ENCODE measurements around the gene LRRC4B.

The LRRC4B gene

DNA sequence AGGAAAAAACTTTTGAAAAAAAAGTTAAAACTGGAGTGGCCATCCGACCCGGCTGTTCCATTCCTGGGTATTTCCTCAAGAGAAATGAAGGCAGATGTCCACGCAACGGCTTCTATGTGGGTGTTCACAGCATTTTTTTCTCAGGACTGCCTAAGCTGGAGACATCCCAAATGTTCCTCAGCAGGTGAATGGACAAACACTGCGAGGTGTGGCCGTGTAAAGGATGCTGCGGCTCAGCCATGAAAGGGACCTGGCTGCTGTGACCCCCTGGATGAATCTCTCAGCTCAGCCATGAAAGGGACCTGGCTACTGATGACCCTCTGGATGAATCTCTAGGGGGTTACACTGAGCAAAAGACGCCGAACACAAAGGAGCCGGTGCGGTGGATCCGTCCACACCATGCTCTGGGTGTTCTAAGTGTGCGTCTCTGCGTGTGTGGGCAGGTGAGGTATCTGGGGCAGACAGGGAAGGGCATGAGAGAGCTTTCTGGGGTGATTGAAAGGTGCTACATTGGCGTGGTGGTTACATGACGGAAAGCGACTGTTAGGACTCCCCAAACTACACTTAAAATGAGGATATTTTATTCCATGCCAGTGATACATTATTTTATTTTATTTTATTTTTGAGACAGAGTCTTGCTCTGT is 47.3 kb downstream of the LRRC4B start:
- DNase-seq: no peak

DNA sequence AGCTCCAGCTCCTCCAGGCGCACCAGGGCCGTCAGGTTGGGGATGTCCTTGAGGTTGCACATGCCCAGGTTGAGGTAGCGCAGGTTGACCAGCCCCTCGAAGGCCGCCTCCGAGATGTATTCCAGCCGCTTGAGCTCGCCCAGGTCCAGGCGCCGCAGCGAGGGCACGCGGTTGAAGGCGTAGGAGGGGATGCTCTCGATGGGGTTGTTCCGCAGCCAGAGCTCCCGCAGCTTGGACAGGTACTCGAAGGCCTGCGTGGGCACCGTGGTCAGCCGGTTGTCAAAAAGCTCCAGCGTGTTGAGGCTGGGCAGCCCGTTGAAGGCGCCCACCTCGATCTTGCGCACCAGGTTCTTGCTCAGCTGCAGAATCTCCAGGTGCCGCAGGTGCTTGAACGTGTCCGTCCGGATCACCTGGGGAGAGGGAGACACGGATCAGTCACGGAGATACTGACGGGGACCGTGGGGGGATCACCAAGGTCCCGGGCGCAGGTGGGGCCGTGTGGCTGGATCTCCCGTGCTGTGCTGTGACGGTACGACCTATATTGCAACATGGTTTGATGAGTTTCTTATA is 49.1 kb downstream of the LRRC4B start:
- no peak for DNase-seq

DNA sequence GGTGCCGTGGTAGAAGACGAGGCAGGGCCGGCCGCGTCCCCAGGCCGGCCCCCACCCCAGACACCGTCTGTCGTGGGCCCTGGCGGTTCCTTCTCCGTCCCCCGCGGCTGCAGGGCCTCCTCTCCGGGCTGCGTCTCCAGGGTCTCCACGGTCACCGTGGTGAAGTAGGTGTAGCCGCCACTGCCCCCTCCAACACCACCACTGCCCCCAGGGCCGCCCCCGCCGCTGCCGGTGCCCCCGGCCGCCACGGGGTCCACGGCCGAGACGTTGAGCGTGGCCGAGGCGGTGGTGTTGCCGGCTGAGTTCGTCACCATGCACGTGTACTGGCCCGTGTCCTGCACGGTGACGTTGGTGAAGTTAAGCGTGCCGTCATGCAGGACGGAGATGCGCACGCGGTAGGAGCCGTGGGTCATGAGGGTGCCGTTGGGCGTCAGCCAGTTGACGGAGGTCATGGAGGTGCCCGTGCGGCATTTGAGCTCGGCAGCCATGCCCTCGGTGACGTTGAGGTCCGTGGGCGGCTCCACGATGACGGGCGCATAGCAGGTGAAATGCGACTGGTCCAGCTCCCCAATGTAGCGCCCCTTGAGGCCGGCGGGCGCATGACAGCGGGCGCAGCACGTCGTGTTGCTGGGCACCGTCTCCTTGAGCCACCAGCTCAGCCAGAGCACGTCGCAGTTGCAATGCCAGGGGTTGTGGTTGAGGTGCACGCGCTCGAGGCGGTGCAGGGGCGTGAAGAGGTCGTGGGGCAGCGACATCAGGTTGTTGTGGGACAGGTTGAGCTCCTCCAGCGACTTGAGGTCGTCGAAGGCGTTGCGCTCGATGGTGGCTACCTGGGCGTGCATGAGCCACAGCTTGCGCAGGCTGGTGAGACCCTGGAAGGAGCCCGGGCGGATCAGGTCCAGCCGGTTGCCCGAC is 49.9 kb downstream of the LRRC4B start:
- DNase-seq: no peak

DNA sequence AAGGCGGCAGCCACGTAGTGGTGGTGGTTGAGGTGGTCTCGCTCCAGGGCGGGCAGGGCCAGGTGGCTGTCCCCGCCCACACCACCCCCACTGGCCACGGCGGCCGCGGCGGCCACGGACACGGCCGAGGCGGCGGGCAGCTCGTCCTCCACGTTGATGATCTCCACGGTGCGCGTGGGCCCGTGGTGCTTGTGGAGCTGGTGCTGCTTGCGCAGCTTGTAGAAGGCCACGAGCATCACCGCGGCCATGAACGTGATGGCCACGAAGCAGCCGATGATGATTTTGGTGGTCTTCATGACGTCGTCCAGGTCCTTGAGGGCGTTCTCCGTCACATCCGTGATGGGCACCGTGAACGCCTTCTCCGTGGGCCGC is 50.5 kb downstream of the LRRC4B start:
- no peak for DNase-seq

DNA sequence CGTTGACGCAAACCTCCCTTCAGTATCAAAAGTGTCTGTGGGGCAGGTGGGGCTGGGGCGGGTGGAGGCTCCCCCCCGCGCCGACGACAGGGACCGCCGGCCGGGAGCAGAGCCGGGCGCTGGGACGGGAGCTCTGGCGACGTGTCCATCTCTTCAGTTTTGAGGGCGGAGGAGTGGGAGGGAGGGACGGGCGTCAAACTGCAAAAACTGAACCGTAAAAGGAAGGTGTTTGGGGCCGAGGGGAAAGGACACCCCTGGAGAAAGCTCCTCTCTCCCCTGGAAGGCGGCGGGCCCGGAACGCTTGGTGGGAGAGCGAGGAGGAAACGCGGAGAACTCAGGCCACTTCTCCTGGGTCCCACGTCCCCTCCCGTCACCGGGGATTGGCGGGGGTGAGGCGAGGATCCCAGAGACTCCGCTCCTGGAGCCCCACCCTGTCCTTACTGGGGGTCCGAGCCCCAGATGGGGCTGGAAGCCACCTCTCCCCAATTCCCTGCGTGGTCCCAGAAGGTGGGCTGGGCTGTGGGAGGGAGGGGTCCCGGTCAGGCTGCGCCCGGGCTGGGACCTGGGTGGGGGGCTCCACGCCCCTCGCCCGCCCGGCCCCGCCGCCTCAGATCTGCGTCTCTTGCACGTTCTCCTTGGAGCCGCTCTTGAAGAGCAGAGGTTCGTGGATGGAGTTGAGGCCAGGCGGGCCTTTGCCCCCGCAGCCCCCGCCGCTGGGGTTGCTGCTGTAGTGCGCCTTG is 51.1 kb downstream of the LRRC4B start:
- no peak for DNase-seq

DNA sequence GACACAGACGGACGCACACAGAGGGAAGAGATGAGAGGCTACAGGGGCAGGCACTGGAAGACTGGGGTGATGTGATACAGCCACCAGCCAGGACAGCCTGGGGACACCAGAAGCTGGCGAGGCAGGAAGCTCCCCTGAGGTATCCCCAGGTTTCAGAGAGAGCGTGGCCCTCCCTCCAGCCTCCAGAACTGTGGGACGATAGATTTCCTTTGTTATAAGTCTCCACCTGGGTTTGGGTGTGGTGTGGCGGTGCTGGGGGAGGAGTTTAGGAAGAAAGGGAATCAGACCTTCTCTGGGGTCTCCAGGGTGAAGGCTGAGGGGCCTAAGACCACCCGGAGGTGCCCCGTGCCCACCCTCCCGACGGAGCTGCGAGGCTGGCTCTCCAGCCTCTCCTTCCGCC is 51.8 kb downstream of the LRRC4B start:
- no peak for DNase-seq

DNA sequence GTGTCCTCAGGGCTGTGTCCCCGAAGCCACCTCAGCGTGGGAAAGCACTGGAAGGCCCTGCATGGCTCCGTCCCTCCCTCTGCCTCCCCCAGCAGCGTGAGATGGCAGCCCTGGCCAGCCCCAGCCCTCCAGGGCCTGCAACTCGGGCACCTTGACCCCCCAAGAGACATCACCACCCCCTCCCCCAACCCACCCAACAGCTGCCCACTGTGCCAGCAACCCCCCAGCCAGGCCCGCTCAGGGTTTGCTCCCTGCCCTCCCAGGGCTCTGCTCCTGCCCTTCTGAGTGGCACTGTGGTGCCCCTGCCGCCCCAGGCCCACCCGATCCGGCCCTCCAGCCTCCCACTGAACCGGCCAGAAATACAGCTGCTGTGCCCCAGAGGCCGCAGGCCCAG is 53.1 kb downstream of the LRRC4B start:
- DNase-seq: no peak

DNA sequence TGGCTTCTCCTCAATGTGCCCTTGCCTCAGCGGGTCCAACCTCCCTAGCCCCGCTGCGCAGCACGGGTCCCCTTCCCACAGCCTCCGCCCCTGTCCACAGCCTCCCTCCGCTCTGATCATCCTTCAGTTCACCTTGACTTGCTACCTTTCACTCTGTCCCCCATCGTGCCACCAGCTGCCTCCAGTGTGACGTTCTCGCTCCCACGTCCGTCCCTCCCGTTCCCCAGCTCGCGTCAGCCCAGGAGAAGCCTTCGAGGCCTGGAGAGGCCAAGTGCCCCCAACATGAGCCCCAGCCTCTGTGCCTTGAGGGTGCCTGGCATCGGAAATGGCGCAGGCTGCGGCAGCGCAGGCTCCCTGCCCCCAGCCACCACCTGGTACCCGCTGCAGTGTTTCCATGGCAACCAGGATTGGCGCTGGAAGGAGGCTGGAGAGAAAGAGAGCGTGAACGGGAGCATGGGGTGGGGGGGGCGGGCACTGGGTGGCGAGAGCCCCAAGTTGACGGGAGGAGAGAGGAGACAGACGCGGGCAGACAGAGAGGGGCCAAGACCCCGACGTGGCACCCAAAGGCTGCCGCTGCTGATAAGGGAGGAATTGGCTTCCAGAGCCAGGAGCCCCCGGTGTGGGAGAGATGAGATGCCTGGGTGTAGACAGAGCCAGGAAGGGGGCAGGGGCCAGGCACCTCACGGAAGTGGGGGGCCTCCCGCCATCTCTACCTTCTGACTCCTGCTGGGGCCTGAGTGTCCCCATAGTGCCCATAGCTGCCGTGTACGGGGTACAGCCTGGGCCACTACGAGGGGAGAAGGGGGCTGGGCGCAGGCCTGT is 53.7 kb downstream of the LRRC4B start:
- DNase-seq: peak in 1 of 2 experiments; percentile 46

DNA sequence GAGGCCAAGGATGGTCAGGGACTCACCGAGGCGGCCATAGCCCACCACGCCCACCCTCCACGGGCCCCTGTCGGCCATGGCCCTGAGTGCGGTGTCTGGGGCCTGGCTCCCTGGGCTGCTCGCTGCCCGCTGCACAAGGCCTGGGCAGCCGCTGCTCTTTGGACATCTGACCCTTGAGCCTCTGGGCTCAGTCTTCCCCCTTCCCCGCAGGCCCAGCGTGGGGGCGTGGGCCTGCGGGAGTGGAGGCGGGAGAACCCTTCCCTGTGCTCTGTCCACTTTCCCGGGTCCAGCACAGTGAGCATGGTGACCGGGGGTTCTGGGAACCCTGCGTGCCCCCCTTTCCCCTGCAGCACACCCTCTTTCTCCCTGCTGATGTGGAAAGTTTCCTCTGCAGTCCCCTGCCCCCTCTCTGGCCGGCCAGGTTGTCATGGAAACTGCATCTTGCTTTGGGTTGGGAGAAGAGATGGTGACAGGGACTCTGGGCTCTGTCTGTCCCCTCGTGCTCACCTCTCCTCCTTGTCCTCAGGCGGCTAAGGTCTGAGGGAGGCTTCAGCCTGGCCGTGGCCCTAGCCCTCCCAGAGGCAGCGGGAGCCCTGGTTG is 54.4 kb downstream of the LRRC4B start, which contains the start of gene ASPDH:
TSS of gene ASPDH (minus strand) at position 168 of the 600 bp plus-strand sequence. CDS start at position 78, 90 bp downstream.
- DNase-seq: peak in 1 of 2 experiments; percentile 11

DNA sequence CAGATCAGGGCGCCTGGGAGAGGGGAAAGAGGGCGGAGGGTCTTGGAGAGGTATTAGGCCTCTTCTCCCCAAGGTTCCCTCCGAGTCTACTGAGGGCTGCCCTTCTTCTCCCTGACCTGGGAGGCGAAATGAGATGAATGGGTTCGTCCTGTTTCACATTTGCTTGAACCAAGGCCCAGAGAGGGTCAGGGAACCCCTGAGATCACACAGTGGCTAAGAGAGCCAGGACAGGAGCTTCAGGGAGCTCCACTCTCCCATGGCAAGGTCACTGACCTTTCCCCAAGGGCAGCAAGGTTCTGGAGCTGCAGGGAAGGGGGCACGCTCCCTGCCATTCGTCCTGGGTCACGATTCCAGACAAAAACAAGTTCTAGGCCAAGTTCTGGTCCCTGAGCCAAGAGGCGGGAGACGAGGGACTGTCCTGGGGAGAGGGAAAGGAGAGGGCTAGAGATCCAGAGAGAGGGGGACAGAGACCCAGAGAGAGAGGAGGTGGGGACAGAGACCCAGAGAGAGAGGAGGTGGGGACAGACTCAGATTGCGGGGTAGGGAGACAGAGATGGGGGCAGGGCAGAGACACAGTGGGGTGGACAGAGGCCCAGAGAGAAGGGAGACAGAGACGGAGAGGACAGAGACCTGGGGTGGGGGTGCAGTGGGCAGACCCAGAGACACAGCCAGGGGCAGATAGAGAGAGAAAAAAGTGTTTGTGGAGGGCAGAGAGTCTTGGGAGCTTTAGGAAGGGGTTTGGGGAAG is 55.1 kb downstream of the LRRC4B start:
- no peak for DNase-seq

DNA sequence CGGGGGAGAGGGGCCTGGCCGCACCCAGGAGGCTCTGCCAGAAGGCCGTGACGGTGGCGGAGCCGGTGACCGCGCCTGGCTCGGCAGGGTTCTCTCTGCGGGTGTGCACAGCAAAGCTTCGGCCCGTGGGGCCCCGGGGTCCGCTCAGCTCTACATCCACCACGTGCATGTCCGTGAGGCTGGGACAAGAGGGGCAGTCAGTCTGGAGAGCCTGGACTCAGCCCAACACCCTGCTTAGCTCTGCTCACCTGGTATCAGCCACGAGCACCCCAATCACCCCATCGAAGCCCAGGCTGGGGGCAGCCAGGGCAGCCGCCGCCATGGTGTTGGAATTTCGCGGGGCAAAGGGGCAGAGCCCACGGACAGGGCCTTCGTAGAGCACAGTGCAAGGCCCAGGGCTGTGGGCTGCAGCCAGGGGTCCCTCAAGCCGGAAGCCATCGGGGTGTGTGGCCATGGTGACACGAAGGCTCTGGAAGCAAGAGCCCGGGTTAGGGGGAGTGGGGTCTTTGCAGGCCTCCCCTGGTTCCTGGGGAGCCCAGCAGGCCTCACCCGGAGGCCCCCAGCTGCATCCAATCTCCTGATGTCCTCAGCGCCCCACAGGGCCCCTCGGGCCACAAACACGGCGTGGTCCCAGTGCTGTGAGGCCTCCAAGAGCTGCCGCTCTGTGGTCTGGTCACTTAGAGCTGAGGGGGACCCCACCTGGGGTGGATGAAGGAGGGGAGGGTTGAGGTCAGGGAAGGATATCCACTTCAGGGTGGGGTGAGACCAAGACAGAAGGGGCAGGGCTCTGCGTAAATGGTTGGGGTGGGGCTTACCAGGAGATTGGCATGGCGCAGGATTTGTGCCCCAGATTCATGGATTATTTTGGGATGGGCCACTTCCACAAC is 55.9 kb downstream of the LRRC4B start:
- DNase-seq: no peak

DNA sequence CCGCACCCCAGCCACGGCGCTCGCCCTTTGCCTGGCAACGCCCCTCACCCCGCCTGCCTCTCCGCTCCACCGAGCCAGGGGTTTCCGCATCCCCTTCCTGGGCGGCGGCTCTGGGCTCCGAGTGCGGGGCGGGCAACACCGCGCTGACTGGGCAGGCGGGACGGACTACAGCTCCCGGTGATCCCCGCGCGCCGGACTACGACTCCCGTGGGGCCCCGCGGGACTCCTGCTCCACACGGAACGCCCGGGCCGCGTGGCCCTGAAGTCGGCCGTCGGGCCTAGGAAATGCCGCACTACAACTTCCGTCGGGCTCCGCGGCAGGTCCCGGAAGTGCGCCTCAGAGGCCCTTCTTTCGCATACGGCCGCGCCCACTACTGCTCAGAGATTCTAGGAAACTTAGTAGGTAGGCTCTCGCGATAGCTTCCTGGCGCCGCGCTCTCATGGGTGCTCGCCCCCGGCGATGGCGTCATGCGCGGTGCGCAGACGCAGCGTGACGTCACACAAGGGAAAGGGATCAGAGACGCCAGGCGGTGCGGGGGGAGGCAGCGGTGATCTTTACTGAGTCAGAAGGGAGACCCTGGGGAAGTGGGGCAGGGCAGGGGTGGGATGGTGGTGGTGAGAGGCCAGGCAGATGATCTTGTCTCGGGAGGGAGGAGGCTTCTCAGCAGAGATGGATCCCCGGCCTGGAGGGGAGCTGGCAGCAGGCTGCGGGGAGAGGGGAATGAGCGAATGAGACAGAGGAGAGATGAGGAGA is 57.0 kb downstream of the LRRC4B start, which contains the start of gene JOSD2:
TSS of gene JOSD2 (minus strand) at position 123 of the 754 bp plus-strand sequence. CDS start 760 bp downstream, outside the sequence.
- peak; percentile 92 to 99 for DNase-seq

DNA sequence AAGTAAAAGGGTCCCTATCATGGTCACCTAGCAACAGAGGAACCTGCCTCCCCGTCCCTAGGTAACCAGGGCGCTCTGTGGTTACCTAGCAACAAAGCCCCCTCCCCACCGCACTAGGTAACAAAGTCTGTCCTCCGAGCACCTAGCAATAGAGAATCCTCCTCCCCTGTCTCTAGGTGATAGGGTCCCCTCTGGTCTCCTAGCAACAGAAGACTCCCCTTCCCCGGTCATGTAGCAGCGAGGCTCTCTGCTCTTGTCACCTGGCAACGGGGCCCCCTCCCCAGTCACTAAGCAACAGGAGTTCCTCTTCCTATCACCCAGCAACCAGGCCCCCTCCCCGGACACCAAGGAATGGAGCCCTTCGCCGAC is 57.6 kb downstream of the LRRC4B start:
- DNase-seq: no peak

DNA sequence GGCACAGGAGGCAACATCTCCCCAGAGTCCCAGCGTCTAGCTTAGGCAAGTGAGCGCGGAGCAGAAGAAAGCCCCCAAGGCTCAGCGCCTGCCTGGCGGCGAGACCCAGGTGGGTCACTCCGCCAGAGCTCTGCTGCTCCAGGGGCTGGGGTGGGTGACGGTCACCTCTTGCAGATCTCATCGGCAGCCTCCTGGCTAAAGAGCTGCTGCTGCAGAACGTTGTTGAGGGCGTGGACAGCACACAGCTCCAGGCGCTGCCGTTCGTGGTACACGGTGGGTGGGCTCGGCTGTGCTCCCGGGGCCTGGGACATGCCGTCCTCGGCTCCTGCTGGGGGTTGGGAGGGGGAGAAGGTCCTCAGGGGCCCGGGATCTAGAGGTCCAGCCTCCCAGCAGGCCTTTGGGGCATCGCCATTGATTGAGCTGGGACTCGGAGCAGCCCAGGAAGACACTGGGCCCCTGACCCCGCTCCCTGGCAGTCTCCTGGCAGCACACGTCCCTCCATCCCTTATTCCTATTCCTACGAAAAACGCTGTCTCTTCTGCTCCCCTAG is 58.0 kb downstream of the LRRC4B start:
- DNase-seq: no peak

DNA sequence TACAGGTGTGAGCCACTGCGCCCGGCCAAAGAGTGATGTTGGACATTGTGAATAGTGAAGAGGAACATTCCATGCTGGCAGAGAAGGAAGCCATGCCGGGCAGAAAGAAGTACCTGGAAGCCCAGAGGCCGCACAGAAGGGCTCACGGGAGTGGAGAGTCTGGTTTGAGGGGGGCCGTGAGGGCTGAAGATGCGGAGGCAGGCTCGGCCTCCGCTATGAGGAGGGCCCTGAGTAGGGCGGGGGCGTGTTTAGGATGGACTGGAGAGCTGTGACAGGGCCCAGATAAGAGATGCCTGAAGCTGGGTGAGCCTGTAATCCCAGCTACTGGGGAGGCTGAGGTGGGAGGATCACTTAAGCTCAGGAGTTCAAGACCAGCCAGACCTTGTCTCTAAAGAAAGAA is 58.9 kb downstream of the LRRC4B start:
- DNase-seq: no peak

DNA sequence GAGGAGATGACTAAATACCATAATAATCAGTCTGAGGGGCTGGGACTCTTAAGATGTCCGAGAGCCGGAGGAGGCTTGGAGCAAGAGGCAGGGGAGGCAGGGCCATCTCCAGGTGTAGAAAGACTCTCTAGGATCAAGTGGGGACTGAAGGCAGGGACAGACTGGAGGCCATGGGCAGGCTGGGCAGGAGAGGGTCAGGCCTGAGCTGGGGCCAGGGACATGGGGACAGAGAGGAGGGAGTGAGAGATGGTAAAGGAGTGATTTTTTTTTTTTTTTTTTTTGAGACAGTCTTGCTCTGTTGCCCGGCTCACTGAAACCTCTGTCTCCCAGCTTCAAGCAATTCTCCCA is 59.4 kb downstream of the LRRC4B start:
- no peak for DNase-seq

DNA sequence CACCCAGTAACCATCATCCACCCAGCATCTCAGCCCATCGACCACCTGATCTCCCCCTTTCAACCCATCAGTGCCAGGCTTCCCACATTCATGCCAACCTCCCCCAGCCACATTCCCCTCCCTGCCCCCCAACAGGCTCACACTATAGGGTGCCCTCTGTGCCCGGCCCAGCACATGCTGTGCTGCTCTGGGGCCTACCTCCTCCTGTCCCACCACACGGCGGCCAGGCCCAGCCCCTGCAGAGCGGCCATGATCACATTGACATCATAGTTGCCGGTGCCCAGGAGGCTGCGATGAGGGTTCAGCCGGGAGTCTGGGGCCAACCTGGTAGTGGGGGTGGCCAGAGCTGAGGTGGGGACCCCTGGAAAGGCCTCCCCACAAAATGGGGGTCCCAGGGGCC is 60.9 kb downstream of the LRRC4B start:
- no peak for DNase-seq

DNA sequence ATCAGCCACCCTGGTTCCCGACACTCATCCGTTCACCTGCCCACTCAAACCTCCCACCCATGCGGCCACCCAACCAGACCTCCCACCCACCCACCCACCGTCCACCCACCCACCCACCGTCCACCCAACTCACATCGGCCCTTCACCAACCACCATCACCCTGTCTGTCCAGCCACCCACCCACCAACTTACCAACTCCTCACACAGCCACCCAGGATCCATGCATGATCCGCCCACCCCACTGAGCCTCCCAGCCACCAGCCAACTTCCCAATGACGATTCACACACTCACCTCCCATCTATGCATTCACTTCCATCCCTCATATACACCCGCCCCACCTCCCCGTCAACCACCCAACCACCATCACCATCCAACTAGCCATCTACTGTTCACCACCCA is 61.5 kb downstream of the LRRC4B start:
- no peak for DNase-seq
